NCI-H1694 (cell line): ENCODE data around the gene RPS19BP1.
A peak's percentile ranks its signal among the peaks of the same experiment; 100 is the strongest.

Experiments used
- DNase-seq: peaks from one replicate; lab custom pipeline; 2025; lab: John Stamatoyannopoulos, UW

RPS19BP1 gene

DNA sequence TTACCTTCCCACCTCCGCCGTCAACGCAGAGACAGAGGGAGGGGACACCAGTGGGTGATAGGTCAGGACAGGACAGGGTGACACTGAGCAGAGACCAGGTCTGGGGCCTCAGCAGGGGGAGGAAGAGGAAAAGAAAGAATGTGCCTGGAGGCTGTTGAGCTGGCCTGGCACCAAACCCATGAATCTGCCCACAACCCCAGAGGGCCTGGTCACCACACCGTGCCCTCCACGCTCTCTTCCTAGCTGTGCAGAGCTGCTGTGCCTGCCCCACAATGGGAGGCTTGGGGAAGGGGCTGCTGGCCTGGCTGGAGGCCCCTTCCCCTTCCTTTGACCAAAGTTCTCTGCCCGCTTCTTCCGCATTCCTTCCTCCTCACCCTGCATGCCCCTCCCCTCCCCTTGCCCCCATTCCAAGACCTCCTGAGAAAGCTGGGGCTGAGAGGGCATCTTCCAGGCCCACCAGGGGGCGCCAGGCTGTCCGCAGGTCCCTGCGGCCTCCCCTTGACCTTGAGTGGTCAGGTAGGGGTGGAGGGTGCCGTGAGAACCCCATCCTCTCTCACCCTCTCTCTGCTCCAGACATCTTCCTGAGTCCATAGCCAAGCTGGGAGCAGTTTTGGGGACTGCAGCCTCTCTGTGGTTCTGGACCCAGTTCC, 27.0 kb upstream of the RPS19BP1 start:
- no peak for DNase-seq

GRCh38 chr22:39558950-39559349, 26.4 kb upstream of the RPS19BP1 start:
- DNase-seq, result no peak

DNA sequence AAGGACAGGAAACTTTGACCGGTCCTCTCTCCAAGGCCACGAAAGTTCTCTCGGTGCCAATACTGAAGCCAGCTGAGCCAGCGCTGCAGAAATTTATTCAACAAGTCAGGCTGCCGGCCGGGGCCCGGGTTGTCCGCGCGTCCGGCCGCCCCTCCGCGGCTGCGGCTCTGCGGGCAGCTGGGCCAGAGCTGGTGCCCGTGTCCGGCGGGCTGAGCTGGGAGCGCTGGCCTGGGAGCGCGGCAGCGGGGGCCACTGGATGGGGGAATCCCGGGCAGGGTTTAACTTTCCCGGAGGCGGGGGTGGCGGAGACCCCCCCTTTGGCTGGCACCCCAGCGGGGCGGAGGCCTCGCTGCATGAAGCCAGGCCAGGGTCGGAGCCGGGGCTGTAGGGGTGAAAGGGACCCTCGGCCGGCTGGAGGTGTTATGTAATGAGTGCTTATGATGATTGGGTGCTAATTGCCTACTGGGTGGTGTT, 25.7 kb upstream of the RPS19BP1 start:
- DNase-seq, result no peak

DNA sequence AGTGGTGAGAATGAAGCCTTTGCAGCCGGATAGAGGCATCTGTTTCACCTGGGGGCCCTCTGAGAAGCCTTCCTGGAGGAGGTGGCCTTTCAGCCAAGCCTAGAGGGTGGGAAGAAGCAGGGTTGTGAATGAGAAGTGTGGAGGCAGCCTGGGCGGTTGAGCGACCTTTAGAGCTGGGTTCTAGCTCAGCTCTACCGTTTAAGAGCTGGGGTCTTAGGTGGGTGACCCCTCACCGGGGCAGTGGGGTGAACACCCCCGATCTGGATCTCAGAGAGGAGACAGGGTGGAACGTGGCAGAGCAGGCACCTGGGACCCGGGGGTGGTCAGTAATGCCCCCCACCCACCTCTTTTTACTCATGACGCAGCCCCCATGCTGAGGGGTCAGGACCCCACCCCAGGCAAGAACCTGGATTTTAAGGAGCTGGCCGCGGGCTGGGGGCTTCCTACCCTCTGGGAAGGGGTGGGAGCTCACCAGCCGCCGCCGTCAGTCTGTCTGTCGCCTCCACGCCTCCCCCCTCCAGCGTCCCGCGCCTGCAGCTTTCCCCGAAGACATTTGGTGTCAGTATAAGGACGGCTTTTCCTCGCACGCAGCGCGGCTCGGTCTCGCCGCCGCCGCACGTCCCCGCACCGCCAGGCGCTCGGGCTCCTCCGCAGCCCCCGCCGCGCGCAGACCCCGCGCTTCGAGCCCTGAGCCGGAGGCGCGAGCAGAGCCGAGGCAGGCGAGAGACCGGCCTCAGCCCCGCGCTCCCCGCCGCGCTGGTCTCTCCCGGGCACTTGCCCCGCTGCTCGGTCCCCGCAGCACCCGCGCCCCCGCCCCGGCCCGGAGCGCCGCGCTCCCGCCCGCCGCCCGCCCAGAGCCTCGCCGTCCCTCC, 24.7 kb upstream of the RPS19BP1 start:
- no peak for DNase-seq

DNA sequence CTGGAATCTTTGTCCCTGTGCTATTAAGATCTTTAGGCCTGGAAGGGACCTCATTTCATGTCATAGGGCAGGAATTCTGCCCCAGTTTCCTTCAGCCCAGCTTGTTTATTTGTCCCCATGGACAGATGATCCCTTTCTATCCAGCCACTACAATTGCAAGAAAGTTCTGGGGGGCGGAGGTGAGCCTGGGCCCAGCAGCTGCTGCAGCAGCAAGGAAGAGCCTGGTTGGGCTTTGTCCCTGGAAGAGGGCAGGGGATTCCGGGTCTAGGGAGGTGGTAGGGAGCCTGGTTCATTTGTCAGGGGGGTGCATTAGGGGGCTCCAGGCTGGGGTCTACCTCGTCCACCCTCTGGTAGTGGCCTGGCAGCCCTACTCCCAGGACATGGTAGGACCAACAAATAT, 21.6 kb upstream of the RPS19BP1 start:
- DNase-seq, result no peak

- DNase-seq, result no peak
Measured at GRCh38 chr22:39553429-39553828, 20.9 kb upstream of the RPS19BP1 start.

- DNase-seq, result no peak
Measured at GRCh38 chr22:39547587-39547947, 15.0 kb upstream of the RPS19BP1 start.

GRCh38 chr22:39546889-39547586, 14.5 kb upstream of the RPS19BP1 start:
- no peak for DNase-seq

DNA sequence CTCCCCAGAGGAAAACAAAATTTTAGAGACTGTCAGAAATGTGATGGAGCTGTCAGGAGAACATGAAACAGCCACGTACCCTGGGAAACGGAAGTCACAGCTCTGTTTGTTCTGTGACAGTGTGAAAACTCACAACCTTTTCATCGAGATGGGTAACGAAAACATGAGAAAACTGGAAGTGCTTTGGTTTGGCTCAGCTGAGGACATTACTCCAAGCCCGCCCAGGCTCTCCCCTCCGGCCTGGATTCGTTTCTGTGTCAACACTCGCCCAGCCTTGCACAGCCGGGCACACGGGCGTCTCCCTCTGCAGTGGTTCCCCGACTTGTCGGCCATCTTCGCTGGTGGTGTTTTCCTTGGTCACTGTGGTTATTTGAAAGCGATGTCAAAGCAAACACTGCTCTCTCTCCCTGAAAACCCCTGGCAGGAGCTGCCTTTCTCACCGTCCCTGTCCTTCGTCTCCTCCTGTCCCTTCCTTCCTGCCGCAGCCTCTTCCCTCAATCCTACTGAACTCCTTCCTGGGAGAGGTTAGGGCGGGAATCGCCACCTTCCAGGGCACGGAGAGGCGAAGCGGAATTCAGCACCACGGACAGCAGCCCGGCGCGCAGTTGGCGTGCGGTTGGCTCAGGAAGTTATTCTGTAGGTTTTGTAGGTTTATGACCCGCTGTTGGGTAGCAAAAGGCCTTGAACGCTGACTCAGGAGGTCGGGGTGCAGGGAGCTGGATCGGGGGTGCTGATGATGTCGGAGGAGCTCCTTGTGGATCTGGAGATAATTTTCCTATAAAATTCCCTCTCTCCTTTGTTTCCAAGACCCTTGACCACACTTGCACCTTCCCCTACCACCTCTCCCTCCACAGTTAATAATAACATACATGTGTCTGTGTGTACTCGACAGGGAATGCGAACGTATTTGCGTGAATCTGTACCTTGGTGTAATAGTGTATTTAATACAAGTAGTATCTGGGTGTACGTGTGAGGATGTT, 13.1 kb upstream of the RPS19BP1 start:
- no peak for DNase-seq

DNA sequence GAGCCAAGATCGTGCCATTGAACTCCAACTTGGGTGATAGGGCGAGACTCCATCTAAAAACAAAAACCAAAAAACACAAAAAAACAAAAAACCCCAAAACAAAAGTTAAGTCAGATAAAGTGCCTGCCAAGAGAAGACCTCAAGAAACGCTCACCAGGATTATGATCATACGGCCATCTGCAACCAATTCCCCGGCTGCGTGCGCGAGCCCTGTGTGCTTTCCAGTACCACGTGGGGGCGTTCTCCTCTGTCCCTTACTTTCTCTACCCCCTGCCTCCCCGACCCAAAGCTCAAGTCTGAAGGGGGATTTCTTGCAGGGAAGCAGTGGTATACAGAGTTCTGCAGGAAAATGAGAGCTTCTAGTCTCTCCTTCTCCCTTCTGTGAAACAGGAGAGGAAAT, 10.5 kb upstream of the RPS19BP1 start:
- peak; percentile 57 for DNase-seq

GRCh38 chr22:39537975-39538374, 5.4 kb upstream of the RPS19BP1 start:
- no peak for DNase-seq

GRCh38 chr22:39536711-39537110, 4.2 kb upstream of the RPS19BP1 start:
- DNase-seq, result no peak

- no peak for DNase-seq
Measured at GRCh38 chr22:39535831-39536449, 3.4 kb upstream of the RPS19BP1 start.

DNA sequence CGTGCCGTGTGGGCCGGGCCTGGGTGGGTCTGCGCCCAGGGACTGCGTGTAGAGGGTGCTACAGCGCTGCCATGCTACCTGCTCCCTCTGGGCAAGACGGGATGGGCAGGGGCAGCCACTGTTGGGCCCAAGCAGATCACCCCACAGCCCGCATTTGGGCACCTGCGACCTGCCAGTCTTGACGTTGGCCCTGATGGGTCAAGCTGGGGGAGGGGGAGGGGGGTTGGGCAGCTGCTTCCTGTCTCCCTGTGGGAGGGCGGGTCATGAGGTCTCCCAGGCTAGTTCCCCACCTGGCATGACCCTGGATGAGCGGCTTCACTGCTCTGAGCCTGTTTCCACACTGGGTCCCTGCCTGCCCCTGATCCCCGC, 2.8 kb upstream of the RPS19BP1 start:
- no peak for DNase-seq

DNA sequence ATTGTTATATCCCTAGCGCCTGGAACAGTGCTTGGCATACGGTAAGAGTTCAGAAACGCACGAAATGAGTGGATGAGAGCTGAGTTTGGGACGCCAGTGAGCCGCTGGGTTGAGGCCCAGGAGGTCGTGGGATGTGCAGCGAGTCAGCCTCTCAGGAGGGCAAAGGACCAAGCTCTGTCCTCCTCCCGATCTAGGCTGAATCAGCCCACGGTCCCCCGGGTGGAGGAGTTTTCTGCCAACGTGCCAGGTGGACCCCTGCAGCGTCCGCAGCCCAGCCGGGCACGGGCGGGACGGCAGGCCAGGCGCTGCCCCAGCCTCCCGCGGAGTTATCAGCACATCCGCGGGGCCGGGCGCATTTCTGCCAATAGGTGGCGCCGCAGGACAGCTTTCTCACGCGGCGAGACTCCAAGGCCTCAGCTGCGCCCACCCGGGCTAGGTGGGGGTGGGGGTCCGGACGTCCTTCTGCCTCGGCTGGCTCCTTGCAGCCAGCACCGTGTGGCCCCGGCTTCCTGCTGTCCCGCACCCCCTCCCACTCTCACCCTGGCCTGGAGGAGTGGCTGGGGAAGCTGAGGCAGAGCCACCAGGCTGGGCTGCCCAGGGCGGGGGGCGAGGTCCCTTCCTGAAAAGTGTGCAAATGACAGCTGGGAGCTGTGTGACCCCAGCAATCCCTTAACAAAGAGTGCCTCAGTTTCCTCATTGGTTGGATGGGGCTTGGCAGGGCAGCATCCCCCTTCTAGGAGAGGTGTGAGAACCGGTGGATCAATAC, 2.2 kb upstream of the RPS19BP1 start:
- DNase-seq, result peak; percentile 75

DNA sequence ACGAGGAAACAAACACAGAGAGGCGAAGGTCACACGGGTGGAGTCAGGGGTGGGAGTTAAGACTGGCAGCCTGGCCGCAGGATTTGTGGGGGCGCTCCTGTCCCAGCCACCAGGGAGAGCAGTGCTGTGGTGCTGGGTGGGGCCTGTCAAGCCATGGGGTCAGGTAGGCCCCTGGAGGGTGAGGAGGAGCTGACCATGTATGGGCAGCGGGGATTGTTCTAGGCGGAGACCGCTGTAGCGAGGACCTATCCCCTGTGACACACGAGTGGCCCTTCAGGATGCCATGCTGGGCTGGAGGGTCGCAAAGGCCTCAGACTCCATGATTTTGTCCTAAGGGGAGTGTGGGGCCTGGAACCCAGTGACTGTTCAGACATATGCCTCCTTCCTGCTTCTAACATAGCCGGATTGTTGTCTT, 1.6 kb upstream of the RPS19BP1 start:
- DNase-seq, result no peak

GRCh38 chr22:39530692-39531331, 1.7 kb downstream of the RPS19BP1 start:
- DNase-seq, result peak; percentile 24

DNA sequence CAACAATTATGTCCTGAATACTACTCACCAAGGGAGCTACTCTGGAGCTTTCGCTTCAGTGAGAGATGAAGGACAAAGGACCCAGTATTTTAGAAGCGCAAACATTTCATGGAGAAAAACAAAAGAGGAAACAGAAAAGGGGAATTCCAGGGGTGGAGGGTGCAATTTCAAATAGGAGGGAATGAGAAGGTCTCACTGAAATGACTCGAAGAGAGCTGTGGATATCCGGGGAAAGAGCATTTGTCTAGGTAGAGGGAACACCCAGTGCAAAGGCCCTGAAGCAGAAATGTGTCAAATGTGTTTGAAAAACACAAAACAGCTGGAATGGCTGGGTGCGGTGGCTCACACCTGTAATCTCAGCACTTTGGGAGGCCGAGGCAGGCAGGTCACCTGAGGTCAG, 2.4 kb downstream of the RPS19BP1 start:
- no peak for DNase-seq

DNA sequence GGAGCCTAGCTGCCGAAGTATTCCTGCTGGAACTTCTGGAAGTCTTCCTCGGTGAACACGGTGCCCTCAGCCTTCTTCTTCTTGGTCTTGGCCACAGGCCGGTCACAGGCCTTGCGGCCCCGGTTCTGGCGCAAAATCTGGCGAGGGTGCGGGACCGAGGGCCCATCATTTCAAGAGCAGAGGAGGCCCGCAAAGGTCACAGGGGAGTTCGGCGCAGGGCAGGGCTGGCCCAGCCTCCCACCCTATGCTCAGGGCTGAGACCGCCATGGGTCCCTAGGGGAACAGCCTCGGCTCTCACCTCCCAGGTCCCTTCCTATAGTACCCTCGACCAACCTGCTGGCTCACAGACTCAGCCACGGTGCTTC, 3.1 kb downstream of the RPS19BP1 start:
- no peak for DNase-seq
